Activated CD8-positive, alpha-beta T cell treated with anti-CD3 and anti-CD28 coated beads, Interleukin-2, amount 10 ng/mL, durations not matched to agents 7 days and 5 days (primary cell): ENCODE data around the gene CDHR1. TPM values are rescaled to one million over a fixed set of nuclear protein-coding genes. Genes with fewer than 3 reads are reported as not detected.

Source experiments
- ATAC-seq: fragments of 150-1000 bp; cut with Tn5 transposase; one replicate; pipeline ENCODE4 v1.10.0; 2021; ENCODE audit warnings: moderate library complexity
- CTCF ChIA-PET: fragments of 350-600 bp; sonication (Branson Sonifier 250); formaldehyde crosslinking; loops from one replicate; lab custom pipeline; 2021; ENCODE audit warnings: antibody characterized with exemption; lab: Charles Lee
- POLR2A ChIA-PET: fragments of 350-600 bp; sonication (Branson Sonifier 250); formaldehyde crosslinking; loops from one replicate; lab custom pipeline; 2021; ENCODE audit warnings: antibody characterized with exemption; lab: Charles Lee
- DNase-seq: peaks from one replicate; pipeline ENCODE4 v3.0.0-alpha.2; 2020
- H3K27ac Mint-ChIP-seq: one replicate; pipeline ENCODE4 v1.8.0; 2021; ENCODE audit warnings: mild to moderate bottlenecking, mixed read lengths
- H3K27me3 Mint-ChIP-seq: one replicate; pipeline ENCODE4 v1.8.0; 2021; ENCODE audit warnings: low read depth, mixed read lengths
- H3K36me3 Mint-ChIP-seq: one replicate; pipeline ENCODE4 v1.8.0; 2021; ENCODE audit warnings: low read depth, mixed read lengths
- H3K4me1 Mint-ChIP-seq: one replicate; pipeline ENCODE4 v1.8.0; 2021; ENCODE audit warnings: low read depth, mixed read lengths
- H3K4me3 Mint-ChIP-seq: one replicate; pipeline ENCODE4 v1.8.0; 2021; ENCODE audit warnings: mild to moderate bottlenecking, mixed read lengths
- H3K9me3 Mint-ChIP-seq: one replicate; pipeline ENCODE4 v1.8.0; 2022; ENCODE audit warnings: mixed read lengths; ENCODE audit not compliant: insufficient read depth
- total RNA-seq, 2 experiments: library from RNA; stranded (reverse); gene quantifications; one replicate each; pipeline ENCODE4 v1.2.3, GENCODE V29; 2021

The CDHR1 gene
- total RNA-seq, 2 experiments from 2014 or later = 0.26 to 0.29 TPM

DNA sequence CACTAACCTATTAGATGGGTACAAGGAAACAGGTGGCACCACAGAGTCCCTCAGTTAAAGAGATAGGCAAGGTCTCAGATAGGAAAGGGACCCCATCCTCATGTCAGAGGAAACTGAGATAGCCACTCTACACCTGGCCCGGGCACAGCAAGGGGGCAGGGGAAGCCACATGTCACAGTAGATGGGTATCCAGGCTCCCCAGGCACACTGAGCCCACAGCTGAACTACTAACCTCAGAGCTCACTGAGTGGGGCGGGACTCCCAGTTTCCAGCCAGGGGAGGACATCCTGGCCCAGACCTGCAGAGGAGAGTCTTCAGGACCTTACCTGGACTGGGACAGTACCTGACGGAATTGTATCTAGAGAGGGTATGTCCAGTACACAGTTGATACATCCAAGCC, 3.7 kb upstream of the CDHR1 start:
- peaks cover 26% of the 10 kb centered on the region for H3K27me3 Mint-ChIP-seq
- peaks cover 23% of the 10 kb centered on the region for H3K4me1 Mint-ChIP-seq
- DNase-seq = no peak
- ChIA-PET POLR2A (interaction anchor here (1.0 to 1.6 kb wide), 2 partner anchors 12 to 13 kb away, joined by 3 read pairs; no protein-coding TSS in a partner anchor), CTCF (interaction anchor here (1.2 to 1.4 kb wide), 4 partner anchors 14 to 41 kb away, joined by 4 to 5 read pairs (median 4); no protein-coding TSS in a partner anchor)
- no peaks in the 10 kb centered on the region for H3K36me3 Mint-ChIP-seq
- H3K4me3 Mint-ChIP-seq = no peak overlapping the region
- H3K27ac Mint-ChIP-seq = no peak overlapping the region
- no peak for ATAC-seq
- H3K9me3 Mint-ChIP-seq = no peaks in the 10 kb centered on the region

- ATAC-seq = no peak
- DNase-seq = peak; percentile 55
- Mint-ChIP-seq H3K9me3 (no peaks in the 10 kb centered on the region), H3K4me1 (peaks cover 23% of the 10 kb centered on the region), H3K36me3 (no peaks in the 10 kb centered on the region), H3K27ac (peak overlapping the region; percentile 7), H3K4me3 (no peak overlapping the region), H3K27me3 (peaks cover 31% of the 10 kb centered on the region)
- POLR2A ChIA-PET = interaction anchor here (1.0 to 1.6 kb wide), 2 partner anchors 12 to 13 kb away, joined by 3 read pairs; no protein-coding TSS in a partner anchor
- CTCF ChIA-PET = interaction anchor here (1.2 to 1.9 kb wide), 5 partner anchors 14 to 43 kb away, joined by 4 to 7 read pairs (median 4); no protein-coding TSS in a partner anchor
Observed at GRCh38 chr10:84191106-84191505, 3.2 kb upstream of the CDHR1 start.

DNA sequence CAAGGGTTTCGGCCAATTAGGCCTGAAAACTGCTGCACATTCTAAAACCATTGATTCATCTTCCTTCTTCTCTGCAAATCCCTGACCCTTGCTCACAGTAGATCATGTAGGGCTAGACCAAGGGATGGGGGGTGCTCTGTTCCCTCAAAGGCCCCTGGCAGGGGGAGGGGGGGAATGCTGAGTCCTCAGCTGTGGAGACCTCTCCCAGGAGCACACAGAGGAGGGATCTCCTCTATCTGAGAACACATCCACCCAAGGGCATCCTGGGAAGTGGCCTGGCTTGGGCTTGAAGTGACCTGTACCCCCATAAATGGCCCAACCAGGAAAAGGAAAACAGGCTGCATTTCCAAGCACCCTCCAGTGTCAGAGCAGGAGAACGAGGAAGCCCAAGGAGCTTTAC, 1.0 kb upstream of the CDHR1 start:
- Mint-ChIP-seq H3K4me1 (peaks cover 23% of the 10 kb centered on the region), H3K27me3 (peaks cover 48% of the 10 kb centered on the region), H3K4me3 (no peak overlapping the region), H3K36me3 (no peaks in the 10 kb centered on the region), H3K27ac (no peak overlapping the region), H3K9me3 (no peaks in the 10 kb centered on the region)
- ChIA-PET POLR2A (no interaction called here), CTCF (interaction anchor here (2.8 kb wide), 1 partner anchor 45 kb away, joined by 16 read pairs; no protein-coding TSS in a partner anchor)
- DNase-seq = no peak
- ATAC-seq = no peak

DNA sequence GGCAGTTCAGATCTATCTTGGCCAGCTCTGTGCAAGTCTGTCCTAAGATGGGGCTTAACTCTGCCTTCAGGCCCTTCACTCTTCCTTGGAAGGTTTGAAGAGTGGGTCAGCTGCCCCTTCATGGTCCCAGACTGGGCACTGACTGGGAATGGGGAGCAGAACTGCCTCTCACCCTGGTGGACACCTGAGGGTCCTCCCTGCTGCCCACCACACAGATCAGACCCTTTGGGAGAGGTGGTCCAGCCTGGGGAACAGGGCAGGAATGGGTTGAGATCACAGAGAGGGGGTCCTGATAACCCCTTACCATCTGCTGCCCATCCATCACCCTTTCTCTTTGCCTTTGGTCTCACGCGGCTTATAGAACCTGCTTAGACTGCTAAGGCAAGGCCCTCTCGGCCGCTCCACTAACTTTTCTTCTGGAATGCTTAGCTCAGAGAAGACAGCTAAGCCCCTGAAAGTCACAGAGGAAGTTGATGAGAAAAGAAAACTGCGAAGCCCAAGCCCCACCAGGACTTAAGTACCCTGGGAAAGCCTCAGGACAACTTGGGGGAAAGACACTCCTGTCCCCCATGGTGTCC, 402 bp upstream of the CDHR1 start:
- Mint-ChIP-seq H3K27ac (no peak overlapping the region), H3K36me3 (no peaks in the 10 kb centered on the region), H3K4me3 (peak overlapping the region; percentile 50), H3K9me3 (no peaks in the 10 kb centered on the region), H3K27me3 (peaks cover 52% of the 10 kb centered on the region), H3K4me1 (peaks cover 23% of the 10 kb centered on the region)
- ChIA-PET CTCF (interaction anchor here (1.3 to 2.8 kb wide), 2 partner anchors 38 to 46 kb away, joined by 3 to 16 read pairs; no protein-coding TSS in a partner anchor), POLR2A (no interaction called here)
- ATAC-seq = no peak
- no peak for DNase-seq

- POLR2A ChIA-PET = interaction anchor here (0.6 kb wide), 1 partner anchor 55 kb away, joined by 3 read pairs; no protein-coding TSS in a partner anchor
Observed at GRCh38 chr10:84195044-84195830, 900 bp downstream of the CDHR1 start.

DNA sequence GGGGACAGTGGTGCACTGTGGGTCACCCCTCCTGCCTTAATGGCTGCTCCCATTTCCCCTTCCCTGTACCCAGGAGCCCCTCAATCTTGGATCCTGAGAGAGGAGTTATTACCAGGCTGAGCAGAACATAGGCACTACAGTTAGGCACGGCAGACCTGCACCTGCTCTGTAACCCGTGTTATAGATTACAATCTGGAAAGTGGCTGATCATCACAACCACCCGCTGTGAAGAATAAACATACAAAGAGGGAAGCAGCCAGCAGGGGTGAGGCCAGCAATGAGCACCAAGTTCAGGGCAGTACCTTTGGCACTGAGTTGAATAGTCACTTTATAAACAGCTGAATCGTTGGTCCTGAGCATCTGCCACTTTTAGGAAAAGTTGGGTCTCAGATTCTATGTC, 1.7 kb downstream of the CDHR1 start:
- POLR2A ChIA-PET = interaction anchor here (1.2 kb wide), 1 partner anchor 133 kb away, joined by 3 read pairs; no protein-coding TSS in a partner anchor
- H3K4me1 Mint-ChIP-seq = peaks cover 14% of the 10 kb centered on the region

More at GRCh38 chr10:84195044-84195830, 900 bp downstream of the CDHR1 start:
- CTCF ChIA-PET = interaction anchor here (0.6 to 2.8 kb wide), 6 partner anchors 19 to 342 kb away, joined by 3 to 16 read pairs (median 4); no protein-coding TSS in a partner anchor
- no peak for ATAC-seq
- H3K4me1 Mint-ChIP-seq = peaks cover 22% of the 10 kb centered on the region
- H3K27me3 Mint-ChIP-seq = peaks cover 54% of the 10 kb centered on the region
- H3K27ac Mint-ChIP-seq = no peak overlapping the region
- H3K36me3 Mint-ChIP-seq = no peaks in the 10 kb centered on the region
- H3K4me3 Mint-ChIP-seq = peak overlapping the region; percentile 50
- no peak for DNase-seq
- no peaks in the 10 kb centered on the region for H3K9me3 Mint-ChIP-seq

DNA sequence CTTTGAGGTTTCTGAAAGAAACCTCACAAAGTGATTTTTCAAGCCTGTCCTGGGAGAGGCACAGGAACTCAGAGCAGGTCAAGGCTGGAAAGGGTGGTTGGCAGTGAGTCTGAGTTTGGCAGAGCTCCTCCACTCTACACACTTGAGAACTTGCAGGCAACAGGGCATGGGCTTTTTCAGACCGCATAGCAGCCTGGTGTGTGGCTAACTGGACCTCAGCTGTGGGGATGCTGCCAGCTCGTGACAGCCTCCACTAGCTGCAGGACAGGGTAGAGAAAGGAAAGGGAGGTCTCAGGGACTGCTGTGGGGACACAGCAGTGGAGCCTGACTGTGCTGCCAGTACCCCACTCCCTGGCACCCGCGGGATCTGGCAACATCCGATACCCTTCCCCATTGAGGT, 2.6 kb downstream of the CDHR1 start:
- ATAC-seq = no peak
- DNase-seq = no peak
- peaks cover 8% of the 10 kb centered on the region for H3K4me1 Mint-ChIP-seq
- H3K9me3 Mint-ChIP-seq = no peaks in the 10 kb centered on the region
- no peaks in the 10 kb centered on the region for H3K36me3 Mint-ChIP-seq
- H3K27me3 Mint-ChIP-seq = peaks cover 51% of the 10 kb centered on the region
- no peak overlapping the region for H3K4me3 Mint-ChIP-seq
- H3K27ac Mint-ChIP-seq = no peak overlapping the region
- ChIA-PET CTCF (no interaction called here), POLR2A (interaction anchor here (1.2 kb wide), 1 partner anchor 132 kb away, joined by 3 read pairs; no protein-coding TSS in a partner anchor)

More for the DNA sequence above, 1.7 kb downstream of the CDHR1 start:
- ATAC-seq (no peak), DNase-seq (no peak)
- Mint-ChIP-seq H3K9me3 (no peaks in the 10 kb centered on the region), H3K27ac (no peak overlapping the region), H3K27me3 (peaks cover 56% of the 10 kb centered on the region), H3K4me3 (no peak overlapping the region), H3K36me3 (no peaks in the 10 kb centered on the region)
- CTCF ChIA-PET = interaction anchor here (1.9 to 2.8 kb wide), 2 partner anchors 48 to 341 kb away, joined by 5 to 16 read pairs; no protein-coding TSS in a partner anchor

- DNase-seq (no peak), ATAC-seq (no peak)
- no peaks in the 10 kb centered on the region for H3K9me3 Mint-ChIP-seq
- H3K27me3 Mint-ChIP-seq = peaks cover 51% of the 10 kb centered on the region
- H3K4me1 Mint-ChIP-seq = peaks cover 8% of the 10 kb centered on the region
- no peak overlapping the region for H3K4me3 Mint-ChIP-seq
- H3K27ac Mint-ChIP-seq = no peak overlapping the region
- CTCF ChIA-PET = no interaction called here
- POLR2A ChIA-PET = interaction anchor here (0.9 kb wide), 1 partner anchor 20 kb away, joined by 3 read pairs; no protein-coding TSS in a partner anchor
- H3K36me3 Mint-ChIP-seq = no peaks in the 10 kb centered on the region
Observed at GRCh38 chr10:84197643-84198042, 3.3 kb downstream of the CDHR1 start.

DNA sequence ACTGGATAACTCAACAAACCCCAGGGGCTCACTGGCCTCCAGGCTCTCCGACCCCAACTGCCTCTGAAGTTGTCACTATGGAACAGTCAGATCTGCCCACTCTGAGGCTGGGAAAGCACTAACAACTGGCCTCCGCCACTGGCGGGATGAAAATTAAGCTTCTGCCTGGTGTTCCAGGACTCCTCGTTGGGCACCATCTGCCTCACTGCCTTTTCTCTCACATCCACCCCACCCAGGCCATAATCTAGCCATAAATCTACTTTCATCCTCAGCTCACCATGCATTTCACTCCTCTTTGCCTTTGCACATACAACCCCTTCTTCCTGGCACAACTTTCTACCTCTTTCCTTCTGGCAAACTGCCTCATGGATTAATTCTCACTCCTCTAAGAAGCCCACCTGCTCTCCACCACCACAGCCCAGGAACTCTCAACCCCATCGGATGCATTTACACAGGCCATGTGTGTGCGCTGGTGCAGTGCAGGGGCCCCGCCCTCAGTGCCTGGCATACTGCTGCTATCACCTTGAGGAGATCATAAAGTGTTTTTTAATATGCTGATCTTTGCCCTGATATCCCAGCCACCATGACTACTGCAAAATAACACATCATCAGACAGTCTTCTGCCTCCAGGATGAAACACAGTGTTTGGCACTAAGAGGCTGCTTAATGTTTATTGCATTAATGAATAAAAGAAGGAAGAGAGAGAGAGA, 4.0 kb downstream of the CDHR1 start:
- ChIA-PET CTCF (no interaction called here), POLR2A (interaction anchor here (0.9 kb wide), 1 partner anchor 21 kb away, joined by 3 read pairs; no protein-coding TSS in a partner anchor)
- Mint-ChIP-seq H3K27ac (no peak overlapping the region), H3K27me3 (peaks cover 44% of the 10 kb centered on the region), H3K9me3 (no peaks in the 10 kb centered on the region), H3K36me3 (no peaks in the 10 kb centered on the region), H3K4me3 (no peak overlapping the region), H3K4me1 (peaks cover 8% of the 10 kb centered on the region)
- no peak for ATAC-seq
- DNase-seq = no peak

GRCh38 chr10:84200537-84201243, 6.4 kb downstream of the CDHR1 start:
- no peak overlapping the region for H3K4me3 Mint-ChIP-seq
- no peak for DNase-seq
- CTCF ChIA-PET = interaction anchor here (0.8 to 10.1 kb wide), 3 partner anchors 8 to 53 kb away, joined by 3 to 111 read pairs (median 3); no protein-coding TSS in a partner anchor
- no peak overlapping the region for H3K27ac Mint-ChIP-seq
- no peaks in the 10 kb centered on the region for H3K4me1 Mint-ChIP-seq
- no peak for ATAC-seq
- no peaks in the 10 kb centered on the region for H3K9me3 Mint-ChIP-seq
- peaks cover 29% of the 10 kb centered on the region for H3K27me3 Mint-ChIP-seq
- POLR2A ChIA-PET = interaction anchor here (0.6 kb wide), 1 partner anchor 51 kb away, joined by 3 read pairs; no protein-coding TSS in a partner anchor
- H3K36me3 Mint-ChIP-seq = no peaks in the 10 kb centered on the region
